Colonic mucosa (tissue), 4 donors: ENCODE results near the gene CCNY. TPM values are rescaled to one million over a fixed set of nuclear protein-coding genes. Genes with fewer than 3 reads are reported as not detected.

Experiments
- DNase-seq: peaks from one replicate; pipeline ENCODE4 v3.0.0-alpha.2; 2020
- H3K27ac ChIP-seq: fragments of 200-600 bp; one replicate; pipeline ENCODE4 v1.8.0; 2021
- H3K27me3 ChIP-seq: fragments of 200-600 bp; one replicate; pipeline ENCODE4 v1.8.0; 2021
- H3K36me3 ChIP-seq: fragments of 200-600 bp; one replicate; pipeline ENCODE4 v1.8.0; 2021
- H3K4me1 ChIP-seq: fragments of 200-600 bp; one replicate; pipeline ENCODE4 v1.8.0; 2021; ENCODE audit warnings: mild to moderate bottlenecking
- H3K4me3 ChIP-seq: fragments of 200-600 bp; one replicate; pipeline ENCODE4 v1.8.0; 2021
- H3K9ac ChIP-seq, 2 donors: one replicate each; pipeline ENCODE4 v1.7.0; 2013; ENCODE audit warnings: control low read depth in 2 of 2, low read depth in 2 of 2, low read length in 2 of 2
- H3K9me3 ChIP-seq: fragments of 200-600 bp; one replicate; pipeline ENCODE4 v1.8.0; 2021
- CTCF ChIP-seq: fragments of 200-600 bp; IDR thresholded peaks from one replicate; pipeline ENCODE4 v1.8.0; 2022; ENCODE audit warnings: antibody characterized with exemption, mild to moderate bottlenecking
- intact Hi-C: fragments of 100-400 bp; cut with DNase I; formaldehyde crosslinking; loops from one replicate; pipeline ENCODE4 v1.14.1; 2022
- total RNA-seq, 2 donors: library from RNA; stranded (reverse); fragmentation: NEBNext Ultra II Directional in 1 of 2; extraction: Animal tissue kit (Norgen Biotek cat#: 25700) in 1 of 2; gene quantifications; one replicate each; pipeline ENCODE4 v1.2.1, GENCODE V29; 2021
- donor health status: healthy.
- donor health status: DM: no; HTN: no; CAD: no.
- donor health status: DM: no; HTN: no; CAD: no.

CCNY gene
- total RNA-seq, 2 donors from 2014 or later, result 43.5 to 68.6 TPM

GRCh38 chr10:35614312-35614711, 278.0 kb downstream of the CCNY start:
- Histone ChIP-seq H3K9ac (no peak overlapping the region), H3K27ac (no peak overlapping the region), H3K9me3 (no peaks in the 10 kb centered on the region), H3K4me3 (no peak overlapping the region), H3K4me1 (no peaks in the 10 kb centered on the region), H3K36me3 (no peaks in the 10 kb centered on the region), H3K27me3 (no peaks in the 10 kb centered on the region)
- DNase-seq, result no peak
- intact Hi-C loops, result no loop called here
- no peak for TF ChIP-seq CTCF

Other genes with a start within 250 kb of the CCNY start
- gene CUL2, start 246.2 kb upstream of the CCNY start, total RNA-seq, result 10 to 100 TPM; 26.3 to 27.4 TPM
- gene CREM, start 209.7 kb upstream of the CCNY start, total RNA-seq, result 10 to 100 TPM; 10.9 to 24.8 TPM